Smooth muscle cell (in vitro differentiated cells): ENCODE results near the gene TOX4. TPM values are rescaled to one million over a fixed set of nuclear protein-coding genes. Genes with fewer than 3 reads are reported as not detected.

ENCODE experiments used
- DNase-seq: peaks from one replicate; lab custom pipeline; 2025; ENCODE audit not compliant: unreplicated experiment; lab: John Stamatoyannopoulos, UW
- H2AFZ ChIP-seq: fragments of 200-600 bp; sonication (generic); 2 replicates; pipeline ENCODE4 v1.6.0; 2016; ENCODE audit warnings: antibody characterized with exemption, low read depth, mild to moderate bottlenecking
- H3F3A ChIP-seq: fragments of 200-600 bp; sonication (generic); 2 replicates; pipeline ENCODE4 v1.6.0; 2017; ENCODE audit warnings: antibody characterized with exemption, low read depth
- H3K27ac ChIP-seq: fragments of 200-600 bp; sonication (generic); 2 replicates; pipeline ENCODE4 v1.5.1; 2016; ENCODE audit warnings: low read depth, mild to moderate bottlenecking
- H3K27me3 ChIP-seq: fragments of 200-600 bp; sonication (generic); 2 replicates; pipeline ENCODE4 v1.6.1; 2016; ENCODE audit warnings: low read depth, mild to moderate bottlenecking
- H3K36me3 ChIP-seq: fragments of 200-600 bp; sonication (generic); 2 replicates; pipeline ENCODE4 v1.5.1; 2016; ENCODE audit warnings: low read depth
- H3K4me1 ChIP-seq: fragments of 200-600 bp; sonication (generic); 2 replicates; pipeline ENCODE4 v1.5.1; 2016; ENCODE audit warnings: low read depth
- H3K4me2 ChIP-seq: fragments of 200-600 bp; sonication (generic); 2 replicates; pipeline ENCODE4 v1.6.0; 2016; ENCODE audit warnings: mild to moderate bottlenecking
- H3K4me3 ChIP-seq: fragments of 200-600 bp; sonication (generic); 2 replicates; pipeline ENCODE4 v1.5.1; 2016; ENCODE audit warnings: mild to moderate bottlenecking
- H3K79me2 ChIP-seq: fragments of 200-600 bp; sonication (generic); 2 replicates; pipeline ENCODE4 v1.6.0; 2016; ENCODE audit warnings: low read depth, mild to moderate bottlenecking
- H3K9ac ChIP-seq: fragments of 200-600 bp; sonication (generic); 2 replicates; pipeline ENCODE4 v1.6.0; 2016; ENCODE audit warnings: low read depth
- H3K9me3 ChIP-seq: fragments of 200-600 bp; sonication (generic); replicated peaks from 2 replicates; pipeline ENCODE4 v1.5.1; 2016; ENCODE audit warnings: low read depth
- H4K20me1 ChIP-seq: fragments of 200-600 bp; sonication (generic); 2 replicates; pipeline ENCODE4 v1.6.0; 2016; ENCODE audit warnings: low read depth
- WGBS: methylation state at CpG from one replicate; pipeline ENCODE4 v1.1.7; 2016; ENCODE audit warnings: low lambda C conversion rate; 5-methylcytosine and 5-hydroxymethylcytosine counted together
- polyA plus RNA-seq: library from polyadenylated mRNA; unstranded; fragments of >200 nt; fragmentation: Nextera tagmentation; extraction: Ambion mirVana; gene quantifications from 2 replicates; pipeline ENCODE4 v1.2.1, GENCODE V29; 2016
- total RNA-seq: library from RNA; depleted of rRNA; stranded (reverse); fragments of >200 nt; gene quantifications from 2 replicates; pipeline ENCODE4 v1.2.3, GENCODE V29; 2014
- TF ChIP-seq, protein P1 (sequence below): fragments of 200-600 bp; sonication (generic); IDR thresholded peaks from 2 replicates; pipeline ENCODE4 v1.5.1; 2017; ENCODE audit warnings: borderline replicate concordance, mild to moderate bottlenecking, antibody characterized with exemption; ENCODE audit not compliant: insufficient read depth, poor library complexity, severe bottlenecking

The TOX4 gene
- total and polyA plus RNA-seq, 2 experiments from 2014 or later: 31.9 to 54.5 TPM

DNA sequence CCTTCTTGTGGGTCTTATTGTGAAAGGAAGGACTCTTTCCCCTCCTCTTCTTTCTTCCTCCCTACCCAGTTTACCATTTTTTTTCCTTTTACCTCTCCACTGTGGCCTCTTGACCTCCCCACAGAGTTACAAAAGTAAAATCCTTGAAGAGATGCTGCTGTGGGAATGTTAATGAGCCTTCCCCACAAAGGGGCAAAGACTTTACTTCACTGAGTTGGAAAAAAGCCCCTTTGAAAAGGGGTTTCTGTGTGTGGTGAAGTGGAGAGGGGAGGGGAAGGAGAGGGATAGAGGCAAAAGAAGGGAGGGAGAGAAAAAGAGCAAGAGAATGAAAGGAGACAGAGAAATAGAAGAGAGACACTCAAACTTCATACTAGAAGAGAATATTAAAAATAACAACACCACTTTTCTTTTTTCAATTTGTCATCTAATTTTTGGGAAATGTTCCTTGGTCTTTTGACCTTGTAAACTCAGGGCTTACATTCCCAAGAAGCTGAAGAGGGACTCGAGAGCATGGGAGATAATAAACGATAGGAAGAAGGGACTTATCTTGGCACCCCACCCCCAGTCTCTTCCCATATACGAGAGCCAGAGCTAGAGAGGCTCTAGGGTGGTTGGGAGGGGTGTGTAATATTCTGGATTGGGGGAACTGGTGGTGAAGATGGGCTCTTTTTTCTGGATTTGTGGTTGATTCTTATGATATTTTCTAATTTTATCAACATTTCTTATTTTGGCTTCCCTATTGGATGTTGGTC is 62.4 kb downstream of the TOX4 start:
- Histone ChIP-seq H3K9ac (no peak overlapping the region), H3K36me3 (no peaks in the 10 kb centered on the region), H3K27me3 (peaks cover 34% of the 10 kb centered on the region), H3K27ac (no peak overlapping the region), H3K4me2 (no peak overlapping the region), H3K4me1 (peaks cover 34% of the 10 kb centered on the region), H4K20me1 (no peaks in the 10 kb centered on the region), H3F3A (no peaks in the 10 kb centered on the region), H2AFZ (no peak overlapping the region), H3K4me3 (no peak overlapping the region), H3K9me3 (no peaks in the 10 kb centered on the region), H3K79me2 (no peaks in the 10 kb centered on the region)
- 27% methylated on average over 3 of the region's 3 CpGs for WGBS
- DNase-seq: no peak
- TF ChIP-seq, protein P1, sequence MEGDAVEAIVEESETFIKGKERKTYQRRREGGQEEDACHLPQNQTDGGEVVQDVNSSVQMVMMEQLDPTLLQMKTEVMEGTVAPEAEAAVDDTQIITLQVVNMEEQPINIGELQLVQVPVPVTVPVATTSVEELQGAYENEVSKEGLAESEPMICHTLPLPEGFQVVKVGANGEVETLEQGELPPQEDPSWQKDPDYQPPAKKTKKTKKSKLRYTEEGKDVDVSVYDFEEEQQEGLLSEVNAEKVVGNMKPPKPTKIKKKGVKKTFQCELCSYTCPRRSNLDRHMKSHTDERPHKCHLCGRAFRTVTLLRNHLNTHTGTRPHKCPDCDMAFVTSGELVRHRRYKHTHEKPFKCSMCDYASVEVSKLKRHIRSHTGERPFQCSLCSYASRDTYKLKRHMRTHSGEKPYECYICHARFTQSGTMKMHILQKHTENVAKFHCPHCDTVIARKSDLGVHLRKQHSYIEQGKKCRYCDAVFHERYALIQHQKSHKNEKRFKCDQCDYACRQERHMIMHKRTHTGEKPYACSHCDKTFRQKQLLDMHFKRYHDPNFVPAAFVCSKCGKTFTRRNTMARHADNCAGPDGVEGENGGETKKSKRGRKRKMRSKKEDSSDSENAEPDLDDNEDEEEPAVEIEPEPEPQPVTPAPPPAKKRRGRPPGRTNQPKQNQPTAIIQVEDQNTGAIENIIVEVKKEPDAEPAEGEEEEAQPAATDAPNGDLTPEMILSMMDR: no peak

DNA sequence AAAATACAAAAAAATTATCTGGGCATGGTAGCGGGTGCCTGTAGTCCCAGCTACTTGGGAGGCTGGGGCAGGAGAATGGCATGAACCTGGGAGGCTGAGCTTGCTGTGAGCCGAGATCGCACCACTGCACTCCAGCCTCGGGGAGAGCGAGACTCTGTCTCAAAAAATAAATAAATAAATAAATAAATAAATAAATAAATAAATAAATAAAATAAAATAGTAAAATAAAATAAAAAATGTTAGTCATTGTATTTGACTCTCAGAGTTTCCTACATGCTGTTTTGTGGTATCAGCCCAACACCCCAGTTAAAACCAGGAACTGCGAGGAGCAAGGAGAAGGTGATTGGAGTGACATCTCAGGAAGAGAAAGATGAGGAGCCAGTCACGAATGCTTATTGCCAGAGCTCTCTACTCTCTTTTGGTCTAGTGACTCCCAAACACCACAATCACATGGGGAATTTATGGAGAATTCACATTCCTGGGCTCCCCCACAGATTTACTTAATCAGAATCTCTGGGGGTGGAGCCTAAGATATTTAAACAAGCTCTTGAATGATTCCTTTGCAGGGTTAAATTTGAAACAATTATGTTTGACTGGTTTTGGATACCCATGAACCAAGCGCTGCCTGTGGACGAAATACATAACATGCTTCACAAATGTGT is 64.5 kb downstream of the TOX4 start:
- Histone ChIP-seq H4K20me1 (no peaks in the 10 kb centered on the region), H3K4me2 (no peak overlapping the region), H3K79me2 (no peaks in the 10 kb centered on the region), H3K27ac (no peak overlapping the region), H3K9ac (no peak overlapping the region), H3K4me3 (no peak overlapping the region), H3K4me1 (peaks cover 34% of the 10 kb centered on the region), H2AFZ (no peak overlapping the region), H3K27me3 (peaks cover 13% of the 10 kb centered on the region), H3F3A (no peaks in the 10 kb centered on the region), H3K9me3 (no peaks in the 10 kb centered on the region), H3K36me3 (no peaks in the 10 kb centered on the region)
- WGBS: 94% methylated on average over 9 of the region's 9 CpGs
- no peak for DNase-seq
- TF ChIP-seq, protein P1: no peak

DNA sequence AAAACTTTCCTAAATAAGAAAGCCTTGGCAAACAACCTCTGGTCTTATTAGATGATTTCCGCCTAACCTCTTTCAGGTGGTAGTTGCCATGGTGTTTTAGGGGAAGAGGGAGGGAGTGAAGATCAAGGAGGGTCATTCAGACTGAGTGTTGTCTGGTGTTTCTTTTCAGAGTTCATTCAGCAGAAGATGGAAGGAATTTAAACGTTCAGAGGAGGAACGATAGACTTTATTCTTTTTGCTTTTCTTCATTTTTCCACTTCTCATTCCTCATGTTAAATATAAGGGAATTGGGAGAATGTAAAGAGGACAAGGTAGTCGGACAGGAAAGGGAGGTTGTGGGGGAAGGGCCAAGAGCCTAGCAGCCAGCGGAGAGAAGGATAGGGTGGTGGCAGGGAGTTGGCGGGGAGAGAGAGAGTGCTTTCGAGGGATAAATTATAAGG is 66.5 kb downstream of the TOX4 start:
- no peak for DNase-seq
- Histone ChIP-seq H3K9me3 (no peaks in the 10 kb centered on the region), H4K20me1 (no peaks in the 10 kb centered on the region), H3K79me2 (no peaks in the 10 kb centered on the region), H3K27me3 (no peaks in the 10 kb centered on the region), H3K4me2 (no peak overlapping the region), H3K4me1 (peaks cover 18% of the 10 kb centered on the region), H2AFZ (peak overlapping the region; percentile 39), H3K4me3 (no peak overlapping the region), H3K36me3 (no peaks in the 10 kb centered on the region), H3K9ac (no peak overlapping the region), H3K27ac (no peak overlapping the region), H3F3A (no peaks in the 10 kb centered on the region)
- 21% methylated on average over 7 of the region's 7 CpGs for WGBS
- TF ChIP-seq, protein P1: no peak
